HG03342 (cell line): Measurements from ENCODE around the gene NAPA.
"Not testable (repeated sequence)": the region's sequence is repeated elsewhere in the genome, so short reads cannot be mapped to it uniquely, and the experiment has no call there.

Experiments used
- ATAC-seq: cut with Tn5 transposase; IDR thresholded peaks from one replicate; pipeline ENCODE4 v1.9.1; 2021; ENCODE audit warnings: mild to moderate bottlenecking, moderate library complexity; ENCODE audit not compliant: unreplicated experiment

The NAPA gene

GRCh38 chr19:47487551-47488515 lies 27.0 kb downstream of the NAPA start:
- ATAC-seq: no peak

GRCh38 chr19:47486900-47487299 lies 28.0 kb downstream of the NAPA start:
- no peak for ATAC-seq

- ATAC-seq: not testable (repeated sequence)
Measured at GRCh38 chr19:47486220-47486619, 28.6 kb downstream of the NAPA start.

GRCh38 chr19:47485210-47485609 lies 29.7 kb downstream of the NAPA start:
- ATAC-seq: no peak

GRCh38 chr19:47483800-47484690 lies 30.8 kb downstream of the NAPA start, which contains the start of gene KPTN:
Gene KPTN, minus strand, starts transcription at chr19:47484219. Its CDS starts 59 bp downstream, at chr19:47484160.
- ATAC-seq: peak; percentile 46

GRCh38 chr19:47483200-47483599 lies 31.7 kb downstream of the NAPA start:
- no peak for ATAC-seq

GRCh38 chr19:47481460-47482052 lies 33.3 kb downstream of the NAPA start:
- ATAC-seq: no peak

GRCh38 chr19:47480658-47481057 lies 34.2 kb downstream of the NAPA start:
- no peak for ATAC-seq

- no peak for ATAC-seq
Measured at GRCh38 chr19:47479701-47480503, 35.0 kb downstream of the NAPA start.

GRCh38 chr19:47476438-47476972 lies 38.4 kb downstream of the NAPA start:
- ATAC-seq: no peak

- no peak for ATAC-seq
Measured at GRCh38 chr19:47475465-47475864, 39.4 kb downstream of the NAPA start.

GRCh38 chr19:47473336-47473735 lies 41.5 kb downstream of the NAPA start:
- no peak for ATAC-seq

- no peak for ATAC-seq
Measured at GRCh38 chr19:47471733-47472457, 43.0 kb downstream of the NAPA start, which contains the start of gene SLC8A2. Gene SLC8A2, minus strand, starts transcription at chr19:47471893. Its CDS starts 5,490 bp downstream, at chr19:47466403.

- ATAC-seq: no peak
Measured at GRCh38 chr19:47471381-47471732, 43.5 kb downstream of the NAPA start.

- no peak for ATAC-seq
Measured at GRCh38 chr19:47470447-47471195, 44.2 kb downstream of the NAPA start.

- ATAC-seq: no peak
Measured at GRCh38 chr19:47469719-47470118, 45.1 kb downstream of the NAPA start.

- ATAC-seq: no peak
Measured at GRCh38 chr19:47469363-47469700, 45.5 kb downstream of the NAPA start.

GRCh38 chr19:47467914-47468313 lies 46.9 kb downstream of the NAPA start:
- no peak for ATAC-seq

GRCh38 chr19:47465957-47466356 lies 48.9 kb downstream of the NAPA start:
- ATAC-seq: no peak
